ENCODE data around the gene RC3H2.

Gene RC3H2

GRCh38 chr9:122904823-122905710 is at the start of gene RC3H2:
Gene RC3H2 (minus strand): TSS chr9:122905359. CDS start chr9:122897509, 7,850 bp downstream.
- peak; percentile 100 for DNase-seq

GRCh38 chr9:122954253-122954691 is 49.1 kb upstream of the RC3H2 start:
- peak; percentile 31 for DNase-seq

- no peak for DNase-seq
Observed at GRCh38 chr9:122951056-122951455, 45.9 kb upstream of the RC3H2 start.

- DNase-seq: no peak
Observed at GRCh38 chr9:122950263-122950662, 45.1 kb upstream of the RC3H2 start.

- DNase-seq: no peak
Observed at GRCh38 chr9:122949696-122950095, 44.5 kb upstream of the RC3H2 start.

- no peak for DNase-seq
Observed at GRCh38 chr9:122948313-122948712, 43.2 kb upstream of the RC3H2 start.

GRCh38 chr9:122946461-122947005 is 41.4 kb upstream of the RC3H2 start:
- no peak for DNase-seq

- peak; percentile 27 for DNase-seq
Observed at GRCh38 chr9:122944960-122945888, 40.1 kb upstream of the RC3H2 start.

- peak; percentile 48 for DNase-seq
Observed at GRCh38 chr9:122941582-122942234, 36.5 kb upstream of the RC3H2 start.

- peak; percentile 98 for DNase-seq
Observed at GRCh38 chr9:122940749-122941581, 35.8 kb upstream of the RC3H2 start, which contains the start of gene RABGAP1. Gene RABGAP1 (plus strand): TSS chr9:122941020. CDS start chr9:122957060, 16,040 bp downstream.

- no peak for DNase-seq
Observed at GRCh38 chr9:122940454-122940748, 35.2 kb upstream of the RC3H2 start.

- no peak for DNase-seq
Observed at GRCh38 chr9:122939601-122940000, 34.4 kb upstream of the RC3H2 start.

GRCh38 chr9:122936883-122937282 is 31.7 kb upstream of the RC3H2 start:
- DNase-seq: no peak

- DNase-seq: no peak
Observed at GRCh38 chr9:122936464-122936863, 31.3 kb upstream of the RC3H2 start.

- peak; percentile 92 for DNase-seq
Observed at GRCh38 chr9:122931226-122932121, 26.3 kb upstream of the RC3H2 start, which contains the start of gene ZBTB26. Gene ZBTB26 (minus strand): TSS chr9:122931512. CDS start chr9:122919934, 11,578 bp downstream.

GRCh38 chr9:122930541-122931225 is 25.5 kb upstream of the RC3H2 start:
- no peak for DNase-seq

GRCh38 chr9:122929796-122930354 is 24.7 kb upstream of the RC3H2 start:
- no peak for DNase-seq

GRCh38 chr9:122923947-122924346 is 18.8 kb upstream of the RC3H2 start:
- no peak for DNase-seq

- DNase-seq: no peak
Observed at GRCh38 chr9:122922713-122923112, 17.6 kb upstream of the RC3H2 start.

GRCh38 chr9:122918310-122918709 is 13.2 kb upstream of the RC3H2 start:
- no peak for DNase-seq

All from fibroblast of skin of right quadriceps (primary cell).